ENCODE results near the gene PHKA2.

Gene PHKA2

GRCh38 chrX:18887177-18887824 lies 96.6 kb downstream of the PHKA2 start:
- peak in 1 of 2 donors; percentile 0 for DNase-seq

- DNase-seq = peak; percentile 39 to 49
Observed at GRCh38 chrX:18886344-18887161, 97.4 kb downstream of the PHKA2 start.

DNA sequence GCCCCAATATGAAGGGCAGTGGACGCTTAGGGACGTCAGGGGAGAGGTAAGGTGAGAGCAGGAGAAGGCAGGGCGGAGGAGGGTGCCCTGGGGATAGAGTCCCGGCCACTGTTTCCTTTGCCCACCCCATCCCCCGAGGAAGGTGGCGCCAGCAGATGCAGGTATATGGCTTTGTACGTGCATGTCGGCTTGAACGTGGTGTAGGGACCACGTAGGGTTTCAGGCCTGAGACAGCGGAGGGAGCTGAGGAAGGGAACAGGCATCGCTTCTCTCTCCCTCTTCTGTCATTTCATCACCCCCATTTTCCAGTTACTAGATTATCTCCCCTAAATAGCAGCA lies 97.9 kb downstream of the PHKA2 start:
- no peak for DNase-seq

DNA sequence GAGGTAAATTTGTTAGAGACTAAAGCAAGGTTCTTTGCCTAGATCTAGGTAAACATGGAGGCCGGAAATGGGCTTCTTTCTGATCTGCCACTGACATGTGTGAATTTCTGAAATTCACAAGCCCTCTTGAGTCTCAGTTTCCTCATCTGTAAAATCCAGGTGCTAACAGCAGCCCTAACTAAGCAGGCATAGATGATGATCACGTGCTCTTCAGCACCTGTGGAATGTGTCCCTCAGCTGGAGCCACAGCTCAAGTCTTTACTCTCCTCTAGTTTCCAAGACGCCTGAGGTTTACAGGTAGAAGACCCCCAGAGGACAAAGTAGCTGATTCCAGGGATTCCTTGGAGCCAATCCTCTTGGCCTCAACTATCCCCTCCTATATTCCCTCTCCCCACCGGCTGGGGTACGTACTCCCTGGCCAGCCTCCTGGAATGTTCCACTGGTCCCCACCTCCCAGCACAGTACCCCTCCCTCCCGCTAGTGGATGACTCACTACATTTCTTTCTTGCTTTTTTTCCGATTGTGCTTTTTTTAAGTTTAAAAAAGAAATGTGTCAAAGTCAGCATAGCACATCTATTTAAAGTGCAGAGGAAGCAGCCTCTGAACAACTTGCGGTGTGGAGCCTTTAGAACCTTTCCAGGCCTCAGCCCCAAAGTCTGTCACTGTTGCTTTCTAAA lies 98.4 kb downstream of the PHKA2 start:
- DNase-seq = no peak

DNA sequence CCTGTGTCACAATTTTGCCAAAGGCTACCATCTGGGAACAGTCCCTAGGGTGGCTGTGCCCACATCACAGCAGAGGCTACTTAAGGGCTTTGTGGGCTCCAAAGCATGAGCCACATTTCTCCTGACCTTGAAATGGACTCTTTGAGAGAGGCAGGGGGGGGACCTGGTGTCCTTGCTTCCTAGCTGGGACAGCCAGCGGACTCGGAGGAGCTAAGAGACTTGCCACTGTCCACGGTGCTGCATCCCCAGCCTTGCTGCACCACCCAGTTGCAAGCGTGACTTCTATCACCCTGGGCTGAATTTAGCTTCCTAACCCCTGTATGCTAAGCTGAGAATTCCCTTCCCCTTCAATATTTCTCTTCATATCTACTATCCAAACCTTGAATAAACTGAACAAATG lies 99.0 kb downstream of the PHKA2 start:
- no peak for DNase-seq

DNA sequence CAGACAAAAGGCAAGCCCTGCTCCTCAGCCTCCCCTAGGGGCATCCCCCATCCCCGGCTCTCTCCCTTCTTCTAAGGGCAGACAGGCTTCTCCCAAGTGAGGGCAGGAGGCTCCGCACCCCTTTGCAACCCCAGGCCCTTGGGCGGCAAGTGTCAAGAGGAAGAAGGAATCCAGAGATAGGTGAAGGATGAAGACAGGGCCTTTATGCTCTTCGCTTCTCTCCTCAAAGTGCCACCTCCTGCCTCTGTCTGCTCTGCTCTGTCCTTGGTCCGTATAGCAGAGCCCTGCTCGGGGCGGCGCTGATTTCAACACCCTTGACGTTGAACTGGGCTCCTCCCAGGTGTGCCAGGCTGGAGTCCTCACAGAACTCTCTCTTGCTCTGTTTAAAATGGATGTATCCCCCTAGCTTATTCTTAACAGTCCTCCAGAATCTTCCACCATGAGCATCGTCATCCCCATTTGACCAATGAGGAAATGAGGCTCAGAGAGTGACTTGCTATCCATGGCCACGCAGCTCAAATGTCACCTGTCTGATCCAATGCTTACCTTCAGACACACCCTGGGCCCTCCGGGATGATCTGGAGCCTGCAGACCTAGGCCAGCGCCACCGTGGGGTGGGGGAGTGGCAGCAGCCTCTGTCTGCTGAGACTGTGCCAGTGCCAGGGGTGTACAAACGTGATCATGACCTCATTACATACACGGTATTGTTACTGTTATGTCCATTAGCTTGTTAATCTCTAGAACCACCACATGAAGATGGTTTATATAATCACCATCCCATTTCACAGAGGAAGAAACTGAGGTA lies 99.8 kb downstream of the PHKA2 start:
- DNase-seq = no peak

- no peak for DNase-seq
Observed at GRCh38 chrX:18883234-18883960, 100.5 kb downstream of the PHKA2 start.

DNA sequence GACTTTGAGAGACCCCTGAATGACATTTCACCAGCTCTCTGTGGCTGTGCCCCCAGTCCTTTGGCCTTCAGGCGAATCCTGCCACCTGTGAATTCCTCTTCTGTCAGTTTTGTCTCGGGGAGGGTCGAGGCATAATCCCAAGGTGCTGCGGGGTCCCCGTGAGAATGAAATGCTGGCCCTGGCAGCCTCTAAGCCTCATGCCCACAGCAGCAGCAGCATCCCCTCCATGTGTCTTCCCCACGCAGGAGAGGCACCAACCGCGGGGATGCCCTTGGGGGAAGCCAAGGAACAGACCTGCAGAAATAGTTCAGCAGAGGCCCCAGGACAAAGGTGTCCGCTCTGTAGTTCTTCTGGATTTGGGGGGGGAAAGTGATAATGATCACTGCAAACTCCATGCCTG lies 104.8 kb downstream of the PHKA2 start:
- DNase-seq = no peak

- DNase-seq = no peak
Observed at GRCh38 chrX:18877469-18877868, 106.4 kb downstream of the PHKA2 start.

DNA sequence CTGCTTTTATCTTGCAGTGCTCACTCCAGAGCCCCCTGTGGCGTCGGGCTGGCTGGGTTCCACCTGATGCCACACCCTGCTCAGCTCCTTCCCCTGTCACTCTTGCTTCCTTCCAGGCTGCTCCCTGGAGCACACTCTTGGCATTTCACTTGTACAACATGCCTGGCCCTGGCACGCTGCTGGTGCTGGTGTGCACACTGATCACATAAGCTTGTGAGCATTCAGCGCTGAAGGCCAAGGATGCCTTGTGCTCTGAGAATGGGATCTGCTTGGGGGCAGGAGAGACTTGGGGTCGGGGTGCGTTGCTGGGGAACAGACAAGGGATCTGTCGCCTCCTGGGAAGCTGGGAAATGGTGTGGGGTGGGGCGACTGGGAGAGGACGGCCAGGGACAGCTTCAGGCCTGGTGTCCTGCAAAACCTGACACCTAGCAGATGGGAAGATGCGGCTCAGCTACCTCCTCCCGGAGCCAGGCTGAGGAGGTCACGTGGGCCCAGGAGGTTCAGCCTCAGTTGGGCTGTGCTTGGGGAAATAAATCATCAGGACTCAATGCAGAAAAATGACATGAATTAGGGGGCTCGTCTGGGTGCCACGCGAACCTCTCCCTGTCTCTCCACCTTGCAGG lies 108.5 kb downstream of the PHKA2 start:
- no peak for DNase-seq

DNA sequence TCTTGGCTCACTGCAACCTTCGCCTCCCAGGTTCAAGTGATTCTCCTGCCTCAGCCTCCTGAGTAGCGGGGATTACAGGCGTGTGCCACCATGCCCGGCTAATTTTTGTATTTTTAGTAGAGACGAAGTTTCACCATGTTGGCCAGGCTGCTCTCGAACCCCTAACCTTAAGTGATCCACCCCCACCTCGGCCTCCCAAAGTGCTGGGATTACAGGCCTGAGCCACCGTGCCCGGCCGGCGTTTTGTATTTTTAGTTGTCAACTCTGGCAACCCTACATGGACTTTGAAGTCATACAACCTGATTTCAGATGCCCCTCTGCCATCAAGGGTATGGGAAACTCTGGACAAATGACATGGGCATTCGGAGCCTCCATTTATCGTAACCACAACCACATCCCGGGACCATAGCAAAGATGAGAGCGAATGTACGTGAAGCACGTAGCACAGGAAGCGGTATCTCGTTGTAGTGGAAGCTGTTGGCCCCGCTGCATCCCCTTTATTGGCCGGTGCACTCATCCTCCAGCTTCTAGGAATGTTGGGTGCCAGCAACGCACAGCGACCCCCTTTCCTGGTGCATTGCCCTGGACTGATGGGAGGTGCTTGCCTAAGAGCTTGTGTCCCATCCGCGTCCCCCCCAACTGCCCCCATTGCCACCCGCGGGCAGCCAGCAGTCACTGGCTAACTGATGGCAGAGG lies 109.2 kb downstream of the PHKA2 start:
- DNase-seq = no peak

DNA sequence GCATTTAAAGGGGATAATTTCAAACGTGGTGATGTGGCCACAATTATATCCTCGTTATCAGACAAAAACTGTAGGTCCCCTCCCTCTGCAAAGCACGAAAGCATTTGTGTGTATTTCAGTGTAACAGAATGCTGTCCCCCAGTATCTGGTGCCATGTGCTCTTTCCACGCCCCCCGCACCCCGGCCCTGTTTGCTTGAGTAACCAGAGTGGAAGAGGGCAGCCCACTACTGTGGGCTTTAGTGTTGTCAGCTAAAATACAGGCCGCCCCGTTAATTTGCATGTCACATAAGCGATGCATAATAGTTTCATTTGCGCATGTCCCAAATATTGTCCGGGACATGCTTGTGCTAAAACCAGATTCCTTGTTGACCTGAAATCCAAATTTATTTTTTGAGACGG lies 110.1 kb downstream of the PHKA2 start:
- DNase-seq = no peak

- DNase-seq = no peak
Observed at GRCh38 chrX:18873189-18873791, 110.6 kb downstream of the PHKA2 start.

DNA sequence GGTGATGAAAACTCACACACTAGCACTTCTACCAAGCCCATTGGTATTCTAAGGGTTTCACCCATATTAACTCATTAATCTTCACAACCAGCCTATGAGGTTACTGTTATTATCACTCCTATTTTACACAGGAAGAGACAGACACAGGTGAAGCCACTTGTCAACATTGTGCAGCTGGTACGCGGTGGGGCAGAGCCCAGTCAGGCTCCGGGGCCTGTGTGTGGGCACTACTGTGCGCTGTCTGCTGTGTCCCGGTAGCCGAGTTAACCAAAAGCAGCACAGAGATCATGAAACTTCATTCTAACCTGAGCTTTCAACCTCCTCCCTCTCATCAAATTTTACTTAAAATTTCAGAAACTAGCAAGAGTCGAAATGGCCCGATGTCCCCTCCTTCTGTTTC lies 111.3 kb downstream of the PHKA2 start:
- DNase-seq = no peak

DNA sequence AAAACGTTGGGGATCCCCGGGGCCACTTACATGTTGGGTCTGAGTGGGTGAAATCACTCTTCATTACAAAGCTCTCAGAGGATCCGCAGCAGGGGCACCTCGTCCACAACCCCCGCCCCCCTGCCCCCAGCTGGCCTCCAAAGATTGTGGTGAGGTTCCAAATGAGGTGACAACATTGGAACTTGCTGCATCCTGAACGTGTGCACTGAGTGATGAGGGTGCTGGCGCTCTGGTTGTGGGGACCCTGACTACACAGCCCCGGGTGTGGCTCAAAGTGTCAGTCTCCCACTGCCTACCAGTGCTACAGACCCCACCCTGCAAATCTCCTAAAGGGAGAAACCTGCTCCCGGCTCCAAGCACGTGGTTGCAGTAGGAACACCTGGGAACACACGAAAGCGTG lies 111.9 kb downstream of the PHKA2 start:
- DNase-seq = no peak

DNA sequence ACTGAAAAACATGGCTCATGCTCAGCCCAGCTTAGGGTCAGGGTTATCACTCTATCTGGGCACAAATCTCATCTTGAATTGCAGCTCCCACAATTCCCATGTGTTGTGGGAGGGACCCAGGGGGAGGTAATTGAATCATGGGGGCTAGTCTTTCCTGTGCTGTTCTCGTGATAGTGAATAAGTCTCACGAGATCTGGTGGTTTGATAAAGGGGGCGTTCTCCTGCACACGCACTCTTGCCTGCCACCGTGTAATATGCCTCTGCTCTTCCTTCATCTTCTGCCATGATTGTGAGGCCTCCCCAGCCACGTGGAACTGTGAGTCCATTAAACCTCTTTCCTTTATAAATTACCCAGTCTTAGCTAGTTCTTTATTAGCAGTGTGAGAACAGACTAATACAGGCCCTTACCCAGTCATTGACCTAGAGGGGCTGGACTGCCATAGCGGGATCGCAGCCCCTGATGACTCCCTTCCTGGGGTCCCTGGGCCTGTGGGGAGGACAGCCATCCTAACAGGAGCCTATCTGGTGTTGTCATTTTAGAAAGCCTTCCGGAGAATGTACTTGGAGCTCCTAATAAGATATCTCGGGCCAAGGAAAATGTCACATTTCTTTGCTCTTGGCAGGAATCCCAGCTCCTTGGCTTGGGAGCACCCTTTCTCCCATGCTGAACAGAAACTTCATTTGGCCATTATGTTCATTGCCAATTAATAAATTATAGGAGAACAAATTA lies 112.6 kb downstream of the PHKA2 start:
- no peak for DNase-seq

DNA sequence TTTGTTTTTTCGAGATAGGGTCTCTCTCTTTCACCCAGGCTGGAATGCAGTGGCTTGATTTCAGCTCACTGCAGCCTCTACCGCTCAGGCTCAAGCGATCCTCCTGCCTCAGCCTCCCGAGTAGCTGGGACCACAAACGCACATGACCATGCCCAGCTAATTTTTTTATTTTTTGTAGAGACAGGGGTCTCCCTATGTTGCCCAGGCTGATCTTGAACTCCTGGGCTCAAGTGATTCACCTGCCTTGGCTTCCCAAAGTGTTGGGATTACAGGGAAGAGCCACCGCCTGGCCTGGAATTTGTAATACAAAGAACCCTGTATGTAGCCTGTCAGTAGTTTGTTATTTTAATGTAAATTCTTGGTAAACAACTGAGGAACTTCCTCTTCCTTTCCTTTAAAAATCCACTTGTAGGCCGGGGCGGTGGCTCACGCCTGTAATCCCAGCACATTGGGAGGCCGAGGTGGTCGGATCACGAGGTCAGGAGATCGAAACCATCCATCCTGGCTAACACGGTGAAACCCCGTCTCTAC lies 119.5 kb downstream of the PHKA2 start:
- DNase-seq = no peak

GRCh38 chrX:18861511-18861910 lies 122.4 kb downstream of the PHKA2 start:
- DNase-seq = no peak

- no peak for DNase-seq
Observed at GRCh38 chrX:18856645-18856997, 127.3 kb downstream of the PHKA2 start.

Data from inflammatory macrophage treated with lipopolysaccharide for 1 hour (primary cell).